OCI-LY7 (cell line): ENCODE measurements around the gene SPRR3.

ENCODE experiments used
- CTCF ChIP-seq: fragments of 200-600 bp; sonication (generic); conservative IDR thresholded peaks from 2 replicates; pipeline ENCODE4 v1.5.1; 2014; ENCODE audit warnings: mild to moderate bottlenecking, antibody characterized with exemption, low read length, moderate library complexity, mixed read lengths
- EZH2phosphoT487 ChIP-seq: fragments of 200-600 bp; sonication (generic); IDR thresholded peaks from 2 replicates; pipeline ENCODE4 v1.6.1; 2018; ENCODE audit warnings: low read depth, borderline replicate concordance, mild to moderate bottlenecking, mixed run types, antibody characterized with exemption, low read length, moderate library complexity, mixed read lengths

GRCh38 chr1:152983743-152984142, 17.8 kb upstream of the SPRR3 start, which contains the start of gene SPRR1A:
- TF ChIP-seq CTCF (no peak), EZH2phosphoT487 (no peak)
